GM20431 (cell line): Measurements from ENCODE around the gene RAP2B.
"Not testable (repeated sequence)": the region's sequence is repeated elsewhere in the genome, so short reads cannot be mapped to it uniquely, and the experiment has no call there.

Experiments
- in situ Hi-C: fragments of 300-500 bp; cut with MseI, MboI; formaldehyde crosslinking; loops from one replicate; pipeline ENCODE4 v1.15.0; 2020; ENCODE audit warnings: low sequenced_read_pairs; ENCODE audit not compliant: unreplicated experiment

RAP2B gene

DNA sequence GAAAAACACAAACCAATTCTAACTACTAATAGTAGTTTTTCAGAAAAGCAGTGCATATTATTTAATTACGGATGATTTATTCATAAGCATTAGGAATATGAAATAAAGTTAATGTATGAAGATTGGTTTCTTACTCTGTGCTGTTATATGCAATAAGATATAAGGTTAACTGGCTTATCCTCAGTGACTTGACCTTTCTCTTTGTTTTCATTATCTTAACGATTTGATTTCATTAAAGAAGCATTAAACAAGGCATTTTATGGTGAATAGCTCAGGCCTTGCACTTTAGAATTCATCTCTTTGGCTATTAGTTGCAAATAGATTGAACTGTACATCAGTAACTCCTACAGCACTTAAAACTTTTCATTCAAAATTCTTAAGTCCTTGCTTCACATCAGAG is 28.9 kb downstream of the RAP2B start:
- in situ Hi-C loops, result no loop called here

- in situ Hi-C loops, result no loop called here
Observed at GRCh38 chr3:153192327-153192726, 30.3 kb downstream of the RAP2B start.

DNA sequence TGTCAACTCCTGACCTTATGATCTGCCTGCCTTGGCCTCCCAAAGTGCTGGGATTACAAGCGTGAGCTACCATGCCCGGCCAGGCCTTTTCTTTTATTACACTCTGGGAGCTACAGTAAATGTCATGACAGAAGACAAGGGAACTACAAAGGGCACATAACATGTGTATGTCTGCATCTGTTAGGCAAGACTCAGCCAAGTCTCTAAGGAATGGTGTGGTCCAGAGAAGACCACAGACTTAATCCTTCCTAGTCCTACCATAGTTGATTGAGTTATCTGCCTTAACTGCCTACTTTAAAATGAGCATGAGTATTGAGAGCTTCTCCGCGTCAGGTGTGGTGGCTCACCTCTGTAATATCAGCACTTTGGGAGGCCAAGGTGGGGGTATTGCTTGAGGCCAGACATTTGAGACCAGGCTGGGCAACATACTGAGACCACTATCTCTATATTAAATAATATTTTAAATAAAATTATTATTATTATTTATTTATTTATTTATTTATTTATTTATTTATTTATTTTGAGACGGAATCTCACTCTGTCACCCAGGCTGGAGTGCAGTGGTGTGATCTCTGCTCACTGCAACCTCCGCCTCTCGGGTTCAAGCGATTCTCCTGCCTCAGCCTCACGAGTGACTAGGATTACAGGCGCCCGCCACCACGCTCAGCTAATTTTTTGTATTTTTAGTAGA is 31.9 kb downstream of the RAP2B start:
- in situ Hi-C loops, result not testable (repeated sequence)

GRCh38 chr3:153195349-153195879 is 33.4 kb downstream of the RAP2B start:
- in situ Hi-C loops, result no loop called here

DNA sequence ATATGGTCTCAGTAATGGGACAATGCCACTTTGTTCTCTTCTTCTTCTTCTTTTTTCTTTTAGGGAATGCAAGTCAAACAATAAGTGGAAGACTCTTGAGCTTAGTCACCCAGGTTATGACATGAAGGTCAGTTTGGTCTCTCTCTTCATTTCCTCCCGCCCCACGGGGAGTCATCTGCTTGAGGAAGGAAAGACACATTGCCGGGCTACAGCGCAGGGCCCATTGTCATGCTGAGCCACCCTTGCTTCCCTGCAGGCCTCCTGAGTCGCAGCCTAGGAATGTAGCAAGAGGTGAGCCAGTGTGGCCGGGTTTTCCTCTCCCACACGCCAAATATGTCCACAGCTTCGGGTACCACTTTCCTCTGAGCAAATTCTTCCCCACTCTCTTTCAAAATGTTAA is 47.6 kb downstream of the RAP2B start:
- in situ Hi-C loops, result no loop called here

- in situ Hi-C loops, result no loop called here
Observed at GRCh38 chr3:153210146-153210545, 48.1 kb downstream of the RAP2B start.

- in situ Hi-C loops, result no loop called here
Observed at GRCh38 chr3:153210660-153211059, 48.6 kb downstream of the RAP2B start.

- in situ Hi-C loops, result no loop called here
Observed at GRCh38 chr3:153215497-153215896, 53.5 kb downstream of the RAP2B start.

DNA sequence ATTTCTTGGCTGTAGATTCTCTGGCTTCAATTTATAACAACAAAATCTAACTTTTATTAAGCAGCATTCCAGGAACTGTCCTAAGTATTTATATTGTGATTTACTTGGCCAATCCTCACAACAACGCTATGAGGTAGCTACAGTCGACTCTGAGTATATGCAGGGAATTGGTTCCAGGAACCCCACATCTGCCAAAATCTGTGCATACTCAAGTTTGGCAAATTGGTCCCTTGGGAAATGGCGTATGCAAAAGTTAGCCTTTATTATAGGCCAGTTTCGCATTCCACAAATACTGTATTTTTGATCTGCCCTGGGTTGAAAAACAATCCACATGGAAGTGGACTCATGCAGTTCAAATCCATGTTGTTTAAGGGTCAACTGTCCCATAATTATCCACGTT is 53.9 kb downstream of the RAP2B start:
- in situ Hi-C loops, result no loop called here

GRCh38 chr3:153216928-153217327 is 54.9 kb downstream of the RAP2B start:
- in situ Hi-C loops, result no loop called here

- in situ Hi-C loops, result no loop called here
Observed at GRCh38 chr3:153219146-153219545, 57.1 kb downstream of the RAP2B start.
